Small intestine (tissue), 7 donors: ENCODE measurements around the gene PHACTR3. TPM values are rescaled to one million over a fixed set of nuclear protein-coding genes. Genes with fewer than 3 reads are reported as not detected.
A peak's percentile ranks its signal among the peaks of the same experiment; 100 is the strongest.

Experiments used
- DNase-seq, 2 donors: peaks; one replicate each; pipeline versions ENCODE4 v3.0.0 to v3.0.0-alpha.2; 2013
- FAIRE-seq: peaks from 2 replicates; lab custom pipeline; 2012; peaks lifted over from hg19 to GRCh38; lab: Jason Lieb, UNC
- H3K27ac ChIP-seq, 3 donors: one replicate each; pipeline ENCODE4 v1.5.1; 2013; ENCODE audit warnings: low read length in 2 of 3, mild to moderate bottlenecking in 2 of 3, control low read depth in 1 of 3, inconsistent platforms in 1 of 3, low read depth in 1 of 3, moderate library complexity in 1 of 3
- H3K27me3 ChIP-seq, 3 donors: one replicate each; pipeline ENCODE4 v1.6.1; 2013; ENCODE audit warnings: low read length in 3 of 3, inconsistent platforms in 1 of 3; ENCODE audit not compliant: control insufficient read depth in 3 of 3, insufficient read depth in 3 of 3
- H3K36me3 ChIP-seq, 3 donors: one replicate each; pipeline ENCODE4 v1.6.1; 2013; ENCODE audit warnings: low read length in 3 of 3, inconsistent platforms in 1 of 3, low read depth in 1 of 3, mild to moderate bottlenecking in 1 of 3, moderate library complexity in 1 of 3; ENCODE audit not compliant: control insufficient read depth in 3 of 3, insufficient read depth in 2 of 3
- H3K4me1 ChIP-seq, 3 donors: one replicate each; pipeline ENCODE4 v1.6.1; 2013; ENCODE audit warnings: low read length in 2 of 3, inconsistent platforms in 1 of 3, low read depth in 1 of 3, mild to moderate bottlenecking in 1 of 3, moderate library complexity in 1 of 3; ENCODE audit not compliant: control insufficient read depth in 3 of 3, insufficient read depth in 2 of 3
- H3K4me3 ChIP-seq, 3 donors: one replicate each; pipeline ENCODE4 v1.5.1; 2013; ENCODE audit warnings: low read length in 3 of 3, control low read depth in 1 of 3, inconsistent platforms in 1 of 3, low read depth in 1 of 3, mild to moderate bottlenecking in 1 of 3, moderate library complexity in 1 of 3
- H3K9me3 ChIP-seq, 2 donors: one replicate each; pipeline ENCODE4 v1.6.1; 2013; ENCODE audit warnings: low read depth in 1 of 2, low read length in 1 of 2; ENCODE audit not compliant: control insufficient read depth in 2 of 2, insufficient read depth in 1 of 2
- WGBS, 3 donors: extraction: QIAGEN DNeasy Blood & Tissue Kit; methylation state at CpG; one replicate each; pipeline ENCODE4 v1.1.7; 2013; 5-methylcytosine and 5-hydroxymethylcytosine counted together
- polyA plus RNA-seq, 4 donors: library from polyadenylated mRNA; stranded (reverse) in 3 of 4; unstranded in 1 of 4; fragments of 200-250 nt in 3 of 4; fragments of 120-200 nt in 1 of 4; gene quantifications; one replicate each; pipeline versions ENCODE4 v1.2.1 to v1.2.3, GENCODE V29; 2013
- donor health status: healthy with polysubstance abuse.
- donor health status: control.
- donor health status: control.
- donor health status: Bipolar disorder and iron deficiency.
- donor health status: healthy.

Gene PHACTR3
- polyA plus RNA-seq, 4 donors, result 1.9 to 7.1 (median 4.9) TPM

GRCh38 chr20:59749301-59749700 lies 145.0 kb downstream of the PHACTR3 start:
- no peak for FAIRE-seq
- H3K4me3 ChIP-seq, result no peak overlapping the region
- 62 to 84% (median 80%) methylated on average over 12 of the region's 12 CpGs for WGBS, 3 donors

GRCh38 chr20:59750209-59750840 lies 146.0 kb downstream of the PHACTR3 start:
- DNase-seq, result no peak

More at GRCh38 chr20:59749301-59749700, 145.0 kb downstream of the PHACTR3 start:
- no peak for DNase-seq
- Histone ChIP-seq H3K4me1 (no peaks in the 10 kb centered on the region), H3K36me3 (no peaks in the 10 kb centered on the region), H3K9me3 (no peaks in the 10 kb centered on the region), H3K27ac (no peak overlapping the region), H3K27me3 (peaks cover 0 to 3% (median 0%) of the 10 kb centered on the region in 3 donors)

GRCh38 chr20:59751075-59751711 lies 146.9 kb downstream of the PHACTR3 start:
- DNase-seq, result peak; percentile 62 to 65
- WGBS, 3 donors, result 25 to 28% (median 28%) methylated on average over 17 to 21 of the region's 21 CpGs
- no peaks in the 10 kb centered on the region for H3K36me3 ChIP-seq
- no peak for FAIRE-seq
- no peaks in the 10 kb centered on the region for H3K9me3 ChIP-seq
- H3K4me3 ChIP-seq, result no peak overlapping the region
- peaks cover 0 to 3% (median 0%) of the 10 kb centered on the region in 3 donors for H3K27me3 ChIP-seq
- no peak overlapping the region for H3K27ac ChIP-seq
- H3K4me1 ChIP-seq, result no peaks in the 10 kb centered on the region

More at GRCh38 chr20:59750209-59750840, 146.0 kb downstream of the PHACTR3 start:
- Histone ChIP-seq H3K4me3 (no peak overlapping the region), H3K36me3 (no peaks in the 10 kb centered on the region), H3K4me1 (no peaks in the 10 kb centered on the region), H3K27me3 (peaks cover 0 to 3% (median 0%) of the 10 kb centered on the region in 3 donors), H3K9me3 (no peaks in the 10 kb centered on the region), H3K27ac (no peak overlapping the region)
- FAIRE-seq, result no peak
- 58 to 77% (median 75%) methylated on average over 16 to 21 of the region's 21 CpGs for WGBS, 3 donors

- Histone ChIP-seq H3K9me3 (no peaks in the 10 kb centered on the region), H3K27ac (no peak overlapping the region), H3K4me1 (no peaks in the 10 kb centered on the region), H3K27me3 (peaks cover 0 to 3% (median 0%) of the 10 kb centered on the region in 3 donors), H3K36me3 (no peaks in the 10 kb centered on the region), H3K4me3 (no peak overlapping the region)
- DNase-seq (peak in 1 of 2 donors; percentile 7), FAIRE-seq (no peak)
- 38 to 43% (median 43%) methylated on average over 17 of the region's 17 CpGs for WGBS, 3 donors
Observed at GRCh38 chr20:59752101-59752586, 147.8 kb downstream of the PHACTR3 start.

- no peak for FAIRE-seq
- Histone ChIP-seq H3K4me3 (no peak overlapping the region), H3K27me3 (peaks cover 0 to 3% (median 0%) of the 10 kb centered on the region in 3 donors), H3K4me1 (no peaks in the 10 kb centered on the region), H3K9me3 (no peaks in the 10 kb centered on the region), H3K27ac (no peak overlapping the region), H3K36me3 (no peaks in the 10 kb centered on the region)
- DNase-seq, result no peak
- WGBS, 3 donors, result 68 to 73% (median 69%) methylated on average over 20 of the region's 20 CpGs
Observed at GRCh38 chr20:59752704-59753460, 148.5 kb downstream of the PHACTR3 start.

GRCh38 chr20:59753836-59754235 lies 149.5 kb downstream of the PHACTR3 start:
- WGBS, 3 donors, result 64 to 76% (median 65%) methylated on average over 10 of the region's 10 CpGs
- Histone ChIP-seq H3K4me3 (no peak overlapping the region), H3K4me1 (no peaks in the 10 kb centered on the region), H3K27me3 (peaks cover 0 to 3% (median 0%) of the 10 kb centered on the region in 3 donors), H3K27ac (no peak overlapping the region), H3K36me3 (no peaks in the 10 kb centered on the region), H3K9me3 (no peaks in the 10 kb centered on the region)
- FAIRE-seq, result no peak
- no peak for DNase-seq

GRCh38 chr20:59754551-59754950 lies 150.2 kb downstream of the PHACTR3 start:
- H3K36me3 ChIP-seq, result no peaks in the 10 kb centered on the region
- 21 to 57% (median 34%) methylated on average over 9 of the region's 9 CpGs for WGBS, 3 donors
- H3K27me3 ChIP-seq, result peaks cover 0 to 3% (median 0%) of the 10 kb centered on the region in 3 donors
- no peak for DNase-seq
- H3K4me1 ChIP-seq, result no peaks in the 10 kb centered on the region
- H3K27ac ChIP-seq, result no peak overlapping the region
- no peaks in the 10 kb centered on the region for H3K9me3 ChIP-seq
- no peak for FAIRE-seq
- no peak overlapping the region for H3K4me3 ChIP-seq

- Histone ChIP-seq H3K4me1 (no peaks in the 10 kb centered on the region), H3K27me3 (no peaks in the 10 kb centered on the region), H3K27ac (no peak overlapping the region), H3K4me3 (no peak overlapping the region), H3K36me3 (no peaks in the 10 kb centered on the region), H3K9me3 (no peaks in the 10 kb centered on the region)
- 84 to 91% (median 86%) methylated on average over 18 of the region's 18 CpGs for whole genome bisulfite sequencing, 3 donors
- no peak for FAIRE-seq
- no peak for DNase-seq
Observed at GRCh38 chr20:59756241-59756640, 151.9 kb downstream of the PHACTR3 start.
